Colonic mucosa (tissue), 4 donors: ENCODE measurements around the gene TPRX1. TPM values are rescaled to one million over a fixed set of nuclear protein-coding genes. Genes with fewer than 3 reads are reported as not detected.
"Not testable (repeated sequence)": the region's sequence is repeated elsewhere in the genome, so short reads cannot be mapped to it uniquely, and the experiment has no call there.

Experiments used
- DNase-seq: peaks from one replicate; pipeline ENCODE4 v3.0.0-alpha.2; 2020
- H3K27ac ChIP-seq: fragments of 200-600 bp; one replicate; pipeline ENCODE4 v1.8.0; 2021
- H3K27me3 ChIP-seq: fragments of 200-600 bp; one replicate; pipeline ENCODE4 v1.8.0; 2021
- H3K36me3 ChIP-seq: fragments of 200-600 bp; one replicate; pipeline ENCODE4 v1.8.0; 2021
- H3K4me1 ChIP-seq: fragments of 200-600 bp; one replicate; pipeline ENCODE4 v1.8.0; 2021; ENCODE audit warnings: mild to moderate bottlenecking
- H3K4me3 ChIP-seq: fragments of 200-600 bp; one replicate; pipeline ENCODE4 v1.8.0; 2021
- H3K9ac ChIP-seq, 2 donors: one replicate each; pipeline ENCODE4 v1.7.0; 2013; ENCODE audit warnings: control low read depth in 2 of 2, low read depth in 2 of 2, low read length in 2 of 2
- H3K9me3 ChIP-seq: fragments of 200-600 bp; one replicate; pipeline ENCODE4 v1.8.0; 2021
- intact Hi-C: fragments of 100-400 bp; cut with DNase I; formaldehyde crosslinking; loops from one replicate; pipeline ENCODE4 v1.14.1; 2022
- total RNA-seq, 2 donors: library from RNA; stranded (reverse); fragmentation: NEBNext Ultra II Directional in 1 of 2; extraction: Animal tissue kit (Norgen Biotek cat#: 25700) in 1 of 2; gene quantifications; one replicate each; pipeline ENCODE4 v1.2.1, GENCODE V29; 2021
- TF ChIP-seq, protein P1 (sequence below): fragments of 200-600 bp; IDR thresholded peaks from one replicate; pipeline ENCODE4 v1.8.0; 2022; ENCODE audit warnings: antibody characterized with exemption, mild to moderate bottlenecking
- donor health status: healthy.
- donor health status: DM: no; HTN: no; CAD: no.
- donor health status: DM: no; HTN: no; CAD: no.

Gene TPRX1
- total RNA-seq, 2 donors from 2014 or later, result not detected

DNA sequence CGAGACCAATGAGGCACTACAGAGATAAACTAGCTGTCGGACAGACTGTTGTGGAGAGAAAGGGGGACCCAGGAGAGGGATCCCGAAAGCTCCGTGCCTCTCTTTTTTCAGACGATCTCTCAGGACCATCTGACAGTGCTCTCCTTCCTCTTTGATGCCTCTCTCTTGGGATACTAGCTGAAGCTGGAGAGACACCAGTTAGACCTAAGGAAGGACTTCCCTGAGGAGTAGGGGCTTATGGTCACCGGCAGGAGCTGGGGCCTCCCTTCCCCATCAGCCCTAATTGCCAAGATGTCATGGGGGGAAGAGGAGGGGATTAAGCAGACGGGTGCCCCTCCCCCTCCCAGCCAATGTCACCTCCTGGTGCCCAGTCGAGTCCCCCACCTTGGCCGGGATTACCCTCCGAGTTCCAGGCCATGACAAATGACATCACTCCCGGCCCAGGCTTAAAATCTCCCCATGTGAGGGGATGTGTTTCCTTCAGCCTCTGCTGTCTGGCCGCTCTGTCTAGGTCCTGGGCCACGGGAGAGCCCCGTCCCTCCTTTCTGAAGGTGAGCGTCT, 17.2 kb upstream of the TPRX1 start, which contains the start of gene CRX:
CRX (plus strand) TSS at position 478 of the 561 bp plus-strand sequence. CDS start 12,507 bp downstream, outside the sequence.
- Histone ChIP-seq H3K9ac (no peak within 1 kb of the TSS), H3K36me3 (no peaks in the 10 kb centered on the region), H3K9me3 (no peaks in the 10 kb centered on the region), H3K27ac (no peak within 1 kb of the TSS), H3K4me3 (no peak within 1 kb of the TSS), H3K4me1 (no peaks in the 10 kb centered on the region), H3K27me3 (no peaks in the 10 kb centered on the region)
- DNase-seq, result no peak
- intact Hi-C loops, result no loop called here
- TF ChIP-seq, protein P1, sequence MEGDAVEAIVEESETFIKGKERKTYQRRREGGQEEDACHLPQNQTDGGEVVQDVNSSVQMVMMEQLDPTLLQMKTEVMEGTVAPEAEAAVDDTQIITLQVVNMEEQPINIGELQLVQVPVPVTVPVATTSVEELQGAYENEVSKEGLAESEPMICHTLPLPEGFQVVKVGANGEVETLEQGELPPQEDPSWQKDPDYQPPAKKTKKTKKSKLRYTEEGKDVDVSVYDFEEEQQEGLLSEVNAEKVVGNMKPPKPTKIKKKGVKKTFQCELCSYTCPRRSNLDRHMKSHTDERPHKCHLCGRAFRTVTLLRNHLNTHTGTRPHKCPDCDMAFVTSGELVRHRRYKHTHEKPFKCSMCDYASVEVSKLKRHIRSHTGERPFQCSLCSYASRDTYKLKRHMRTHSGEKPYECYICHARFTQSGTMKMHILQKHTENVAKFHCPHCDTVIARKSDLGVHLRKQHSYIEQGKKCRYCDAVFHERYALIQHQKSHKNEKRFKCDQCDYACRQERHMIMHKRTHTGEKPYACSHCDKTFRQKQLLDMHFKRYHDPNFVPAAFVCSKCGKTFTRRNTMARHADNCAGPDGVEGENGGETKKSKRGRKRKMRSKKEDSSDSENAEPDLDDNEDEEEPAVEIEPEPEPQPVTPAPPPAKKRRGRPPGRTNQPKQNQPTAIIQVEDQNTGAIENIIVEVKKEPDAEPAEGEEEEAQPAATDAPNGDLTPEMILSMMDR, result no peak

GRCh38 chr19:47820410-47820809, 16.1 kb upstream of the TPRX1 start:
- Histone ChIP-seq H3K9me3 (no peaks in the 10 kb centered on the region), H3K27me3 (no peaks in the 10 kb centered on the region), H3K9ac (no peak overlapping the region), H3K27ac (no peak overlapping the region), H3K4me1 (no peaks in the 10 kb centered on the region), H3K4me3 (no peak overlapping the region), H3K36me3 (no peaks in the 10 kb centered on the region)
- no peak for DNase-seq
- intact Hi-C loops, result no loop called here
- TF ChIP-seq, protein P1, result no peak

- Histone ChIP-seq H3K9ac (no peak overlapping the region), H3K4me3 (no peak overlapping the region), H3K27ac (no peak overlapping the region), H3K36me3 (no peaks in the 10 kb centered on the region), H3K9me3 (no peaks in the 10 kb centered on the region), H3K27me3 (no peaks in the 10 kb centered on the region), H3K4me1 (no peaks in the 10 kb centered on the region)
- no peak for DNase-seq
- intact Hi-C loops, result no loop called here
- TF ChIP-seq, protein P1, result no peak
Observed at GRCh38 chr19:47819858-47820257, 15.5 kb upstream of the TPRX1 start.

GRCh38 chr19:47818221-47818620, 13.9 kb upstream of the TPRX1 start:
- intact Hi-C loops, H3K36me3 ChIP-seq, H3K4me1 ChIP-seq, H3K4me3 ChIP-seq, H3K9me3 ChIP-seq, DNase-seq, H3K27me3 ChIP-seq, H3K9ac ChIP-seq, H3K27ac ChIP-seq: not testable (repeated sequence)

- intact Hi-C loops, H3K4me1 ChIP-seq, H3K9me3 ChIP-seq, H3K36me3 ChIP-seq, H3K9ac ChIP-seq, DNase-seq, H3K27me3 ChIP-seq, H3K4me3 ChIP-seq, H3K27ac ChIP-seq: not testable (repeated sequence)
Observed at GRCh38 chr19:47816270-47816669, 11.9 kb upstream of the TPRX1 start.

DNA sequence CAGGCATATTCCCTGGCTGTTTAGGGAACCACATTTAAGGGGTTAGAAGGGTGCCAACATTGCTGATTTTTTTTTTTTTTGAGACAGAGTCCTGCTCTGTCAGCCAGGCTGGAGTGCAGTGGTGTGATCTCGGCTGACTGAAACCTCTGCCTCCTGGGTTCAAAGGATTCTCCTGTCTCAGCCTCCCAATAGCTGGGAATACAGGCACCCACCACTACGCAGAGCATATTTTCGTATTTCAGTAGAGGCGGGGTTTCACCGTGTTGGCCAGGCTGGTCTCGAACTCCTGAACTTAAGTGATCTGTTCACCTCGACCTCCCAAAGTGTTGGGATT, 9.6 kb upstream of the TPRX1 start:
- no peaks in the 10 kb centered on the region for H3K9me3 ChIP-seq
- no peak overlapping the region for H3K27ac ChIP-seq
- H3K4me1 ChIP-seq, result no peaks in the 10 kb centered on the region
- H3K4me3 ChIP-seq, result no peak overlapping the region
- H3K36me3 ChIP-seq, result no peaks in the 10 kb centered on the region
- H3K27me3 ChIP-seq, result no peaks in the 10 kb centered on the region
- H3K9ac ChIP-seq, result no peak overlapping the region
- intact Hi-C loops, result loop anchor here (5.0 kb wide), 1 partner anchor 48 kb away; no protein-coding TSS in a partner anchor
- no peak for DNase-seq
- TF ChIP-seq, protein P1, result peak; percentile 18
